ENCODE data around the gene EML4. TPM values are rescaled to one million over a fixed set of nuclear protein-coding genes. Genes with fewer than 3 reads are reported as not detected.

EML4 gene
- total RNA-seq, 2 experiments from 2014 or later: 72.1 to 74.1 TPM

DNA sequence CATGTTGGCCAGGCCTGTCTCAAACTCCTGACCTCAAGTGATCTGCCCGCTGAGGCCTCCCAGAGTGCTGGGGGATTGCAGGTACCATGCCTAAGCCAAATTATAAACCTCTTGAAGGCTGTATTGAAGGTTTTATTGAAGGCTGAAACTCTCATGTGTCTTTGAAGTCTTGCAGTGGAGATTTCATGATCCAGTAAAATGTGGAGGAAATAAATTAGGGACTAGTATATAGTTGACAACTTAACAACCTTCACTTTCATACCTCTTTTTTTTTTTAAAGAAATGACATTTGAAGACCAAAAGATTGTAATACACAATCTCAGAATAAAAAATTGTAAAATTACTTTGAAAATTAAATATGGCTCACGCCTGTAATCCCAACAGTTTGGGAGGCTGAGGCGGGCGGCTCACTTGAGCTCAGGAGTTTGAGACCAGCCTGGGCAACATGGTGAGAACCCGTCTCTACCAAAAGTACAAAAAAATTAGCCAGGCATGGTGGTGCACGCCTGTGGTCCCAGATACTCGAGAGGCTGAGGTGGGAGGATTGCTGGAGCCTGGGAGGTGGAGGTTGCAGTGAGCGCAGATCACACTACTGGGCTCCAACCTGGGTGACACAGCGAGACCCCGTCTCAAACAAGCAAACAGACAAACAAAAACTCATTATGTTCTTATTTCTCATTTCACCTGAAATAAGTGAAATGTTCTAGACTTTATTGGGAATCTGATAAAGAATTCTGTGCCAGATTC, 8.0 kb downstream of the EML4 start:
- CTCF ChIA-PET: interaction anchor here (0.7 kb wide), 1 partner anchor 318 kb away, joined by 3 read pairs; no protein-coding TSS in a partner anchor
- no peak for ATAC-seq
- peaks cover 21% of the 10 kb centered on the region for H3K36me3 Mint-ChIP-seq (ENCODE audit: low read depth)
- H3K27ac Mint-ChIP-seq: peak overlapping the region; percentile 34
- DNase-seq: no peak
- H3K27me3 Mint-ChIP-seq: no peaks in the 10 kb centered on the region
- no peaks in the 10 kb centered on the region for H3K9me3 Mint-ChIP-seq (ENCODE audit: low read depth)
- no peak overlapping the region for H3K4me3 Mint-ChIP-seq
- peaks cover 72% of the 10 kb centered on the region for H3K4me1 Mint-ChIP-seq
- intact Hi-C loops (cut with DNase I, micrococcal nuclease): loop anchor here in 1 of 2 experiments (1.0 kb wide), 1 partner anchor 12 kb away; no protein-coding TSS in a partner anchor
- POLR2A ChIA-PET: no interaction called here

DNA sequence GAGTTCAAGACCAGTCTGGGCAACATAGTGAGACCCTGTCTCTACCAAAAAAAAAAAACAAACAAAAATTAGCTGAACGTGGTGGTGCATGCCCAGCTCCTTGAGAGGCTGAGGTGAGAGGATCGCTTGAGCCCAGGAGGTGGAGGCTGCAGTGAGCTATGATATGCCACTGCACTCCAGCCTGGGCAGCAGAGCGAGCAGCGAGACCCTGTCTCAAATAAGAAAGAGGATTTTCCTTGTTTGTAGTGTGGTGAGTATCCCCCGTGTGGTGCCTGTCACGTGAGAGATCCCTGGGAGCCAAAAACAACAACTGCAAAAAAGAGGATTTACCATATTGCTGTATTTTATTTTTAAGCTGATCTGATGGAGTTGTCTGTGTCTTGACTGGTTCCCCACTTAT, 9.2 kb downstream of the EML4 start:
- Mint-ChIP-seq H3K4me1 (peaks cover 70% of the 10 kb centered on the region), H3K27ac (peak overlapping the region; percentile 37), H3K36me3 (ENCODE audit: low read depth) (peaks cover 23% of the 10 kb centered on the region), H3K4me3 (no peak overlapping the region), H3K9me3 (ENCODE audit: low read depth) (no peaks in the 10 kb centered on the region), H3K27me3 (no peaks in the 10 kb centered on the region)
- DNase-seq: no peak
- intact Hi-C loops (cut with DNase I, micrococcal nuclease): no loop called here
- POLR2A ChIA-PET: interaction anchor here (0.6 kb wide), 2 partner anchors 18 to 49 kb away, joined by 3 read pairs; no protein-coding TSS in a partner anchor
- ATAC-seq: no peak
- CTCF ChIA-PET: interaction anchor here (0.6 kb wide), 1 partner anchor 82 kb away, joined by 3 read pairs; no protein-coding TSS in a partner anchor

DNA sequence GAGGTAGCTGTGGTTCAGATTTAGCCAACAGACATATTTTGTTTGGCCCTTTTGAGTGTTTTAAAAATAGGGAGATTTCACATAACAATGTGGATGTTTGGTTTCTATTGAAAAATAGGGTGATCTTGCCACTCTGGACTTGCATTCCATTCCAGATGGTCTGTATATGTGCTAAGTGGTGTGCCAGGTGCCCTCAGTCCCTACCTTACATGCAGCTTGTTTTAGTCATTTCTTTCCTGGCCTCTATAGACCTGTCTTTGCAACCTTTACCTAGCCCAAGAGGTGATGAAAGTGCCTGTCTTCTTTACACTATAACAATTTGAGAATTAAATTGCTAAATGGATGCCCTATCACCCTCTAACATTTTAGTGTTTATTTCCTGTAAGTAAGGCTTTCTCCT, 11.1 kb downstream of the EML4 start:
- H3K4me3 Mint-ChIP-seq: no peak overlapping the region
- H3K36me3 Mint-ChIP-seq (ENCODE audit: low read depth): peaks cover 23% of the 10 kb centered on the region
- no peaks in the 10 kb centered on the region for H3K9me3 Mint-ChIP-seq (ENCODE audit: low read depth)
- DNase-seq: no peak
- H3K27me3 Mint-ChIP-seq: no peaks in the 10 kb centered on the region
- ChIA-PET POLR2A (no interaction called here), CTCF (interaction anchor here (0.8 to 3.1 kb wide), 4 partner anchors 8 to 85 kb away, joined by 3 to 21 read pairs (median 4); no protein-coding TSS in a partner anchor)
- peaks cover 77% of the 10 kb centered on the region for H3K4me1 Mint-ChIP-seq
- intact Hi-C loops (cut with DNase I, micrococcal nuclease): loop anchor here in 1 of 2 experiments (1.0 kb wide), 1 partner anchor 8 kb away; no protein-coding TSS in a partner anchor
- peak overlapping the region; percentile 72 for H3K27ac Mint-ChIP-seq
- peak; percentile 47 for ATAC-seq

DNA sequence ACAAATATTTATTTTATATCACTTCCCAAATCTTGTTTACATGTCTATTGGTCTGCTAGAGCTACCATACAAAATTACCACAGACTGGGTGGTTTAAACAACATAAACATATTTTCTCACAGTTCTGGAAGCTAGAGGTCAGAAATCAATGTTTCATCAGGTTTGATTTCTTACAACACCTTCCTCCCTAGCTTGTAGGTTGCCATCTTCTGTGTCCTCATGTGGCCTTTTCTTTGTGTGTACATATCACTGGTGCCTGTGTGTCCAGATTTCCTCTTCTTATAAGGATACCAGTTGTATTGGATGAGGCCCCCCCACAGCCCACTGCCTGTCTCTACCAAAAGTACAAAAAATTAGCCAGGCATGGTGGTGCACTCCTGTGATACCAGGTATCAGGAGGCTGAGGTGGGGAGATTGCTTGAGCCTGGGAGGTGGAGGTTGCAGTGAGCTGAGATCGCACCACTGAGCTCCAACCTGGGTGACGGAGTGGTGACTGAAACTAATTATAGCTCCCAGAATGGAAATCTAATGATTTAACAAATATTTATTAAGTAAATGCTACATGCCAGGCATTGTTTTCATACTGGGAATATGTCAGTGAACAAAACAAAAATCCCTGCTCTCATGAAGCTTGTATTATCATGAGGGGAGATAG, 13.6 kb downstream of the EML4 start:
- Mint-ChIP-seq H3K27me3 (no peaks in the 10 kb centered on the region), H3K4me1 (peaks cover 74% of the 10 kb centered on the region), H3K4me3 (no peak overlapping the region), H3K36me3 (ENCODE audit: low read depth) (peaks cover 18% of the 10 kb centered on the region), H3K9me3 (ENCODE audit: low read depth) (no peaks in the 10 kb centered on the region), H3K27ac (peak overlapping the region; percentile 6)
- ChIA-PET POLR2A (interaction anchor here (0.7 to 1.3 kb wide), 2 partner anchors 11 to 84 kb away, joined by 3 to 4 read pairs; no protein-coding TSS in a partner anchor), CTCF (interaction anchor here (0.7 to 3.1 kb wide), 9 partner anchors 8 to 56 kb away, joined by 3 to 21 read pairs (median 4); no protein-coding TSS in a partner anchor)
- ATAC-seq (no peak), DNase-seq (no peak)
- intact Hi-C loops (cut with DNase I, micrococcal nuclease): no loop called here

DNA sequence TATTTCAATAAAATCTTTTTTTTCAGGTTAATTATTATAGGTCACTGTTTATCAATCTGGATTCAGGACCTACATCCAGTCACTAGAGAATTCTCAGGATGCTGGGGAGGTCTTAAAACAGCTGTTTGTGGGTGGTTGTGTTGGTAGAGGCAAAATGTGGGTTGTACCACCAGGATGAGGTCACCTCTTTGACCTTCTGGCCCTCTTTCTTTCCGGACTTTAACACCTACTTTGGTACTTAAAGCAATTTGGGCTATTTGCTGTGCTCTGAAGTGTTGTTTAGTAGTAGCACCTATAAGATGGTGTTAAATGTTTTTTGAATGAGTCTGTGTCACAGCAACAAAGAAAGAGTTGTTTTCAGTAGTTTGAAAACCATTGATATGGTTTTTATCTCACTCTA, 14.6 kb downstream of the EML4 start:
- DNase-seq: no peak
- ChIA-PET CTCF (interaction anchor here (1.5 to 3.1 kb wide), 2 partner anchors 12 to 57 kb away, joined by 3 to 21 read pairs; no protein-coding TSS in a partner anchor), POLR2A (interaction anchor here (1.3 kb wide), 1 partner anchor 12 kb away, joined by 4 read pairs; no protein-coding TSS in a partner anchor)
- Mint-ChIP-seq H3K4me1 (peaks cover 69% of the 10 kb centered on the region), H3K9me3 (ENCODE audit: low read depth) (no peaks in the 10 kb centered on the region), H3K4me3 (no peak overlapping the region), H3K27ac (no peak overlapping the region), H3K36me3 (ENCODE audit: low read depth) (peaks cover 17% of the 10 kb centered on the region), H3K27me3 (no peaks in the 10 kb centered on the region)
- no peak for ATAC-seq
- intact Hi-C loops (cut with DNase I, micrococcal nuclease): no loop called here

DNA sequence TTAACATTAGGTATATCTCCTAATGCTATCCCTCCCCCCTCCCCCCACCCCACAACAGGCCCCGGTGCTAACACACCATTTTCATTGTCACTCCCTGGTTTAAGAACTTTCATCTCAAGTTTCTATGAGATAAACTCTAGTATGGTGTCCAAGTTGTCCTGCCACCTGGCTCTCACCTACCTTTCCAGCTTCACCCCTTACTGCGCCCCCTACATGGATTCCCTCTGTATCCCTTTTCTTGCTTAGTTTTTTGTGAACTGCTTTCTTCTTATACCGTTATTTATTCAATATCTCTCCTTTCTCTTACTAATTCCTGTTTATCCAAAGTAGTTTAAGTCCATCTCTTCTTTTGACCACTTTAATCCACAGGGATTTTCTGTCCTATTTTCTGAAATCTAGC, 15.2 kb downstream of the EML4 start:
- Mint-ChIP-seq H3K4me3 (no peak overlapping the region), H3K4me1 (peaks cover 68% of the 10 kb centered on the region), H3K9me3 (ENCODE audit: low read depth) (no peaks in the 10 kb centered on the region), H3K27me3 (no peaks in the 10 kb centered on the region), H3K36me3 (ENCODE audit: low read depth) (peaks cover 17% of the 10 kb centered on the region), H3K27ac (no peak overlapping the region)
- POLR2A ChIA-PET: no interaction called here
- ATAC-seq (no peak), DNase-seq (no peak)
- intact Hi-C loops (cut with DNase I, micrococcal nuclease): no loop called here
- CTCF ChIA-PET: no interaction called here

DNA sequence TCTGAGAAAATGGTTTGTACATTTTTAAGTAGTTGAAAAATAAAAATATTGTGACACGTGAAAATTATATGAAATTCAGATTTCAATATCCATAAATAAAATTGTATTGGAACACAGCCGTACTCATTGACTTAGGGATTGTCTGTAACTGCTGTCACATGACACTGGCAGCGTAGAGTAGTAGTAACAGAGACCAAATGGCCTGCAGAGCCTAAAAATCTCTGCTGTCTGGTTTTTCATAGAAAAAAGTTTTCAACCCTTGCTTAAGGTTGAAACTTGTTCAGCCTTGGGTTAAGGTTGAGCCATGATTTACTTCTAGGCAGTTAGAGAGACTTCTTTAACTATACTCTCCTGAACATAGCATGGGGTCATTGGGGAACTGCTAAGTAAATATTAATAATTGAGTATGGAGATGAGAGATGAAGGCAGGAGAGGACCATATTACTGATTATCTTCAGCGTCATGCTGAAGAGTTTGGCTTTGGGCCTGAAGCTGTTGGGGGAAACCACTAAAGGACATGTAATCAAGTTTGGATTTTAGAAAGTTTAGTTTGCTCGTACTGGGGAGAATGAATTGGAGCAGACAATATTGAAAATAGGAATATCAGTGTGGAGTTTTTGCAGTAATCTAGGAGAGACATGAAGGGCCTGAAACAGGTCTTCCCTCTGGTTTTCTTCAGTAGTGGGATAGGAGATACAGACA, 16.2 kb downstream of the EML4 start:
- DNase-seq (no peak), ATAC-seq (no peak)
- no peaks in the 10 kb centered on the region for H3K27me3 Mint-ChIP-seq
- H3K27ac Mint-ChIP-seq: no peak overlapping the region
- no peaks in the 10 kb centered on the region for H3K9me3 Mint-ChIP-seq (ENCODE audit: low read depth)
- no peak overlapping the region for H3K4me3 Mint-ChIP-seq
- peaks cover 65% of the 10 kb centered on the region for H3K4me1 Mint-ChIP-seq
- POLR2A ChIA-PET: no interaction called here
- CTCF ChIA-PET: interaction anchor here (0.9 to 1.6 kb wide), 3 partner anchors 11 to 50 kb away, joined by 3 to 6 read pairs (median 3); no protein-coding TSS in a partner anchor
- peaks cover 15% of the 10 kb centered on the region for H3K36me3 Mint-ChIP-seq (ENCODE audit: low read depth)
- intact Hi-C loops (cut with DNase I, micrococcal nuclease): loop anchor here in 1 of 2 experiments (5.0 kb wide), 1 partner anchor 343 kb away; no protein-coding TSS in a partner anchor

DNA sequence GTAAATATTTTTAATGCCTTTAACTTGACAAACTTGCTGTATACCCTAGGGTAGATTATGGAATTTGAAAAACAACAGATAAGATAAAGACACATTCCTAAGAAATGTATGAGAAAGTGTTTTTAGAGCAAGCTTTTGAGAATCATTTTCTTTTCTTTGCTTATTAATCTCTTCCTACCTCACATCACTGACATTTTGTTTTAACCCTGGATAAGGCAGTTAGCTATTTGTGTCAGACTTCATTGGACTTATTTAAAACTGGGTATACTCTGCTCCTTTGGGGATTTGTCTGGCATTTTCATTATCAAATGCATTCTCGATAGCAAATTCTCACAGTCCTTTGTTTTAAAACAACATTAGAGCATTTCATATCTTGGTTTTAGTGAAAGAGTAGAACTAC, 17.2 kb downstream of the EML4 start:
- intact Hi-C loops (cut with DNase I, micrococcal nuclease): loop anchor here in 1 of 2 experiments (5.0 kb wide), 1 partner anchor 344 kb away; no protein-coding TSS in a partner anchor
- Mint-ChIP-seq H3K4me3 (no peak overlapping the region), H3K9me3 (ENCODE audit: low read depth) (no peaks in the 10 kb centered on the region), H3K27ac (no peak overlapping the region), H3K27me3 (no peaks in the 10 kb centered on the region), H3K36me3 (ENCODE audit: low read depth) (peaks cover 10% of the 10 kb centered on the region), H3K4me1 (peaks cover 66% of the 10 kb centered on the region)
- ATAC-seq: no peak
- CTCF ChIA-PET: interaction anchor here (0.6 to 1.6 kb wide), 5 partner anchors 8 to 317 kb away, joined by 3 to 6 read pairs (median 3); no protein-coding TSS in a partner anchor
- POLR2A ChIA-PET: no interaction called here
- DNase-seq: no peak

DNA sequence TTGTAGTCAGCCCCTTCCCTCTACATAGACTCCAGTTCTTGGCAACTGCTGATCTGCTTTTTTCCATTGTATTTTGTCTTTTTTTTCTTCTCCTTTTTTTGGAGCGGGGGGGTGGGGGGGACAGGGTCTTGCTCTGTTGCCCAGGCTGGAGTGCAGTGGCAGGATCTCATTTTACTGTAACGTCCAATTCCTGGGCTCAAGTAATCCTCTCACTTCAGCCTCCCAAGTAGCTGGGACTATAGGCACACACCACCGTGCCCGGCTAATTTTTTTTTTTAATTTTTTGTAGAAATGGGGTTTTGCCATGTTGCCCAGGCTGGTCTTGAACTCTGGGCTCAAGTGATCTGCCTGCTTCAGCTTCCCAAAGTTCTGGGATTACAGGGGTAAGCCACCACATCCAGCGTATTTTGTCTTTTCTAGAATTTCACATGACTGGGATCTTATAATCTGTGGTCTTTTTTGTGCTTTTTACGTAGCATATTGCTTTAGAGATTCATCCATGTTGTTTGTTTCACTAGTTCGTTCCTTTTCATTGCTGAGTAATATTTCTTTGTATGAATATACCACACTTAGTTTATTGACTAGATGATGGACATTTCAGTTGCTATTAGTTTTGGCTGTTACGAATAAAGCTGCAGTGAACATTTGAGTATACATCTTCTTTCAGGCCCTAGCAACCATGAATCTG, 17.9 kb downstream of the EML4 start:
- intact Hi-C loops (cut with DNase I, micrococcal nuclease): loop anchor here in 1 of 2 experiments (5.0 kb wide), 1 partner anchor 345 kb away; no protein-coding TSS in a partner anchor
- peaks cover 66% of the 10 kb centered on the region for H3K4me1 Mint-ChIP-seq
- H3K27ac Mint-ChIP-seq: peak overlapping the region; percentile 9
- no peaks in the 10 kb centered on the region for H3K27me3 Mint-ChIP-seq
- peaks cover 6% of the 10 kb centered on the region for H3K36me3 Mint-ChIP-seq (ENCODE audit: low read depth)
- ATAC-seq (no peak), DNase-seq (no peak)
- POLR2A ChIA-PET: no interaction called here
- no peak overlapping the region for H3K4me3 Mint-ChIP-seq
- CTCF ChIA-PET: no interaction called here
- H3K9me3 Mint-ChIP-seq (ENCODE audit: low read depth): no peaks in the 10 kb centered on the region

DNA sequence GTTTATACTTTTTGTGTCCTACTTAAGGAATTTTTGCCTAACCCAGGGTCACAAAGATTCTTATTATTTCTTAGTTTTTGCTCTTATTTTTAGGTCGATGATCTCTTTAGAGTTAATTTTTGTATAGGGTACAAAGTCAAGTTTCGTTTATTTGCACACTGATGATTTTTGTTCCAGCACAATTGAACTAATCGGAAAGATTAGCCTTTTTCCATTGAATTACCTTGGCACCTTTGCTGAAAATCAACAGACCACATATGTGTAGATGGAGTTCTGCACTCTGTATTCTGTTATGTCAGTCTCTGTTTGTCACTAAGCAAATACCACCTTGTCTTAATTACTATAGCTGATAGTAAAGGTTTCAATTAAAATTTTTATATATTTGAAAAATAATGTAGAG, 18.7 kb downstream of the EML4 start:
- H3K9me3 Mint-ChIP-seq (ENCODE audit: low read depth): no peaks in the 10 kb centered on the region
- no peak for ATAC-seq
- H3K4me1 Mint-ChIP-seq: peaks cover 66% of the 10 kb centered on the region
- H3K27me3 Mint-ChIP-seq: no peaks in the 10 kb centered on the region
- no peak overlapping the region for H3K27ac Mint-ChIP-seq
- no peak for DNase-seq
- POLR2A ChIA-PET: no interaction called here
- H3K36me3 Mint-ChIP-seq (ENCODE audit: low read depth): peaks cover 5% of the 10 kb centered on the region
- intact Hi-C loops (cut with DNase I, micrococcal nuclease): loop anchor here in 1 of 2 experiments (5.0 kb wide), 1 partner anchor 346 kb away; no protein-coding TSS in a partner anchor
- no peak overlapping the region for H3K4me3 Mint-ChIP-seq
- CTCF ChIA-PET: interaction anchor here (0.6 kb wide), 2 partner anchors 14 to 52 kb away, joined by 3 to 4 read pairs; no protein-coding TSS in a partner anchor
